ENCODE results near the gene DKC1. TPM values are rescaled to one million over a fixed set of nuclear protein-coding genes. Genes with fewer than 3 reads are reported as not detected.

The DKC1 gene
- total and polyA plus RNA-seq, 9 donors: 17.0 to 60.6 (median 34.4) TPM

GRCh38 chrX:154805696-154806091 lies 43.0 kb downstream of the DKC1 start:
- no peaks in the 10 kb centered on the region for H3K36me3 ChIP-seq
- peaks cover 1% of the 10 kb centered on the region for H3K4me1 ChIP-seq (ENCODE audit: insufficient read depth)
- no peak for TF ChIP-seq EP300 (IDR thresholded peaks at IDR 0.05)
- no peak for TF ChIP-seq POLR2A (IDR thresholded peaks at IDR 0.05)
- TF ChIP-seq, protein P1, sequence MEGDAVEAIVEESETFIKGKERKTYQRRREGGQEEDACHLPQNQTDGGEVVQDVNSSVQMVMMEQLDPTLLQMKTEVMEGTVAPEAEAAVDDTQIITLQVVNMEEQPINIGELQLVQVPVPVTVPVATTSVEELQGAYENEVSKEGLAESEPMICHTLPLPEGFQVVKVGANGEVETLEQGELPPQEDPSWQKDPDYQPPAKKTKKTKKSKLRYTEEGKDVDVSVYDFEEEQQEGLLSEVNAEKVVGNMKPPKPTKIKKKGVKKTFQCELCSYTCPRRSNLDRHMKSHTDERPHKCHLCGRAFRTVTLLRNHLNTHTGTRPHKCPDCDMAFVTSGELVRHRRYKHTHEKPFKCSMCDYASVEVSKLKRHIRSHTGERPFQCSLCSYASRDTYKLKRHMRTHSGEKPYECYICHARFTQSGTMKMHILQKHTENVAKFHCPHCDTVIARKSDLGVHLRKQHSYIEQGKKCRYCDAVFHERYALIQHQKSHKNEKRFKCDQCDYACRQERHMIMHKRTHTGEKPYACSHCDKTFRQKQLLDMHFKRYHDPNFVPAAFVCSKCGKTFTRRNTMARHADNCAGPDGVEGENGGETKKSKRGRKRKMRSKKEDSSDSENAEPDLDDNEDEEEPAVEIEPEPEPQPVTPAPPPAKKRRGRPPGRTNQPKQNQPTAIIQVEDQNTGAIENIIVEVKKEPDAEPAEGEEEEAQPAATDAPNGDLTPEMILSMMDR (IDR thresholded peaks at IDR 0.05): no peak
- intact Hi-C loops (cut with DNase I): loop anchor here in 1 of 4 donors (1.0 kb wide), 1 partner anchor 9 kb away; no protein-coding TSS in a partner anchor
- DNase-seq: no peak
- no peaks in the 10 kb centered on the region for H3K9me3 ChIP-seq
- WGBS, 3 donors: 29 to 44% (median 43%) methylated on average over 13 of the region's 13 CpGs
- no peak overlapping the region for H3K27ac ChIP-seq
- H3K4me3 ChIP-seq: peak overlapping the region; percentile 54
- H3K27me3 ChIP-seq: no peaks in the 10 kb centered on the region

- intact Hi-C loops (cut with DNase I): loop anchor here in 1 of 4 donors (1.0 kb wide), 1 partner anchor 11 kb away; no protein-coding TSS in a partner anchor
- Histone ChIP-seq H3K36me3 (no peaks in the 10 kb centered on the region), H3K27me3 (no peaks in the 10 kb centered on the region), H3K9me3 (no peaks in the 10 kb centered on the region), H3K27ac (no peak overlapping the region), H3K4me1 (ENCODE audit: insufficient read depth) (peaks cover 1% of the 10 kb centered on the region), H3K4me3 (no peak overlapping the region)
- TF ChIP-seq POLR2A (IDR thresholded peaks at IDR 0.05): no peak
- TF ChIP-seq, protein P1 (IDR thresholded peaks at IDR 0.05): no peak
- no peak for DNase-seq
- 81 to 89% (median 82%) methylated on average over 5 of the region's 5 CpGs for WGBS, 3 donors
Measured at GRCh38 chrX:154806837-154807501, 44.3 kb downstream of the DKC1 start.

DNA sequence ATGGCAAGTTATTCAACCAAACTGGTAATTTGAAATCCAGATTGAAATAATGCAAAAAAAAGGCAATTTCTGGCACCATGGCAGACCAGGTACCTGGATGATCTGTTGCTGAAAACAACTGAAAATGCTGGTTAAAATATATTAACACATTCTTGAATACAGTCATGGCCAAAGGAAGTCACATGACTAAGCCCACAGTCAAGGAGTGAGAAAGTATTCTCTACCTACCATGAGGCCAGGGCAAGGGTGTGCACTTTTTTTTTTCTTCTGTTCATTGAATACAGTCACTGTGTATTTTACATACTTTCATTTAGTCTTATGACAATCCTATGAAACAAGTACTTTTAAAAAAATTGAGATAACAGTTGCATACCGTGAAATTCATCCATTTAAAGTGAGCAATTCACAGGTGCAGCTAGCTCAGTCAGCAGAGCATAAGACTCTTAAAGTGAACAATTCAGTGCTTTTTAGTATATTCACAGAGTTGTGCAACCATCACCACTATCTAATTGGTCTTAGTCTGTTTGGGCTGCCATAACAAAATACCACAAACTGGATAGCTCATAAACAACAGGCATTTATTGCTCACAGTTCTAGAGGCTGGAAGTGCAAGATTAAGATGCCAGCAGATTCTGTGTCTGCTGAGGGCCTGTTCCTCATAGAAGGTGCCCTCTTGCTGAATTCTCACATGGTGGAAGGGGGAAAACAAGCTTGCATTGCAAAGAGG lies 47.4 kb downstream of the DKC1 start:
- intact Hi-C loops (cut with DNase I): no loop called here
- Histone ChIP-seq H3K27ac (no peak overlapping the region), H3K27me3 (no peaks in the 10 kb centered on the region), H3K9me3 (no peaks in the 10 kb centered on the region), H3K4me3 (no peak overlapping the region), H3K4me1 (ENCODE audit: insufficient read depth) (no peaks in the 10 kb centered on the region), H3K36me3 (no peaks in the 10 kb centered on the region)
- TF ChIP-seq POLR2A (IDR thresholded peaks at IDR 0.05): no peak
- TF ChIP-seq, protein P1 (IDR thresholded peaks at IDR 0.05): no peak
- TF ChIP-seq EP300 (IDR thresholded peaks at IDR 0.05): no peak
- 57 to 78% (median 62%) methylated on average over 1 of the region's 1 CpG for WGBS, 3 donors
- no peak for DNase-seq

DNA sequence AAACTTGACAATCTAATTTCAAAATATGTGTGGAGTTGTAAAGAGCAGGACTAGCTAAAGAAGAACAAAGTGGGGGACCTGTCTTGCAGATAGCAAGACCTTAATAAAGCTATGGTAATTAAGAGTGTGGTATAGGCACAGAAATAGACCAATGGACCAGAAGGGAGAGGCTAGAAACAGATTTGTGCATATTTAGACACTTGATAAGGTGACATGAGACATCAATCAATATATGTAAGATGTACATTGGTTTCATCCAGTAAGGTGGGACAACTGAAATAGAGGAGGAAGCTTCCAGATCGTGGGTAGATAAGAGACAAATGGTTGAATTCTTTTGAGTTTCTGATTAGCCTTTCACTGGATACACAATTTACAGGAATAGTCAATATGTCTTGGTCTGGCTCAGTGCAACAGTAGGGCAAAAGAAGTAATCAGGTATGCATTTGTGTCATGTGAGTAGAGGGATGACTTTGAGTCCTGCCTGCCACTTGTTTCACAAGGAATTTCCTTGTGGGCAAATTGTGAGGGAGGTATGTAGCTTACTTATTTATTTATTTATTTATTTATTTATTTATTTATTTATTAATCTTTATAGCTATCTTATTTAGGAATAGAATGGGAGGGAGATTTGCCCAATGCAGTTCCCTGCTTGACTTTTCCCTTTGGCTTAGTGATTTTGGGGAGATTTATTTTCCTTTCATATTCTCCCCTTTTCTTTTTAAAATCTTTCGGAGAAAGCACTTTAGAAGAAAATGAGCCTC lies 49.9 kb downstream of the DKC1 start:
- no peaks in the 10 kb centered on the region for H3K9me3 ChIP-seq
- WGBS, 3 donors: 54 to 71% (median 68%) methylated on average over 2 of the region's 2 CpGs
- DNase-seq: no peak
- no peaks in the 10 kb centered on the region for H3K27me3 ChIP-seq
- TF ChIP-seq, protein P1 (IDR thresholded peaks at IDR 0.05): no peak
- TF ChIP-seq EP300 (IDR thresholded peaks at IDR 0.05): no peak
- TF ChIP-seq POLR2A (IDR thresholded peaks at IDR 0.05): no peak
- H3K4me1 ChIP-seq (ENCODE audit: insufficient read depth): no peaks in the 10 kb centered on the region
- intact Hi-C loops (cut with DNase I): no loop called here
- H3K4me3 ChIP-seq: no peak overlapping the region
- H3K36me3 ChIP-seq: no peaks in the 10 kb centered on the region
- H3K27ac ChIP-seq: no peak overlapping the region
